H1 (cell line): ENCODE data around the gene MAPK4. TPM values are rescaled to one million over a fixed set of nuclear protein-coding genes. Genes with fewer than 3 reads are reported as not detected.
A peak's percentile ranks its signal among the peaks of the same experiment; 100 is the strongest.

Experiments used
- CTCF ChIA-PET: fragments of 300-600 bp; sonication (Branson Sonifier 250); formaldehyde crosslinking; loops from one replicate; lab custom pipeline; 2021; ENCODE audit not compliant: partially characterized antibody; lab: Charles Lee
- POLR2A ChIA-PET: fragments of 300-600 bp; sonication (Branson Sonifier 250); formaldehyde crosslinking; loops from one replicate; lab custom pipeline; 2021; ENCODE audit warnings: inconsistent platforms; ENCODE audit not compliant: partially characterized antibody; lab: Charles Lee
- DNase-seq, 2 experiments: peaks; one replicate each; pipeline versions ENCODE4 v3.0.0 to v3.0.0-alpha.2; 2010 to 2022; ENCODE audit warnings: low spot score in 2 of 2, low read depth in 1 of 2, mixed read lengths in 1 of 2
- FAIRE-seq: peaks from 2 replicates; lab custom pipeline; 2011; peaks lifted over from hg19 to GRCh38; lab: Jason Lieb, UNC
- H2AFZ ChIP-seq: 2 replicates; pipeline ENCODE4 v1.8.1; 2012; ENCODE audit warnings: low read length, inconsistent platforms
- H2AK5ac ChIP-seq: 2 replicates; pipeline ENCODE4 v1.6.1; 2013; ENCODE audit warnings: low read depth, low read length
- H2BK120ac ChIP-seq: replicated peaks from 2 replicates; pipeline ENCODE3; 2013; ENCODE audit warnings: low read depth, low read length, inconsistent platforms
- H2BK12ac ChIP-seq: 2 replicates; pipeline ENCODE4 v1.6.1; 2013; ENCODE audit warnings: low read depth, low read length
- H2BK15ac ChIP-seq: 2 replicates; pipeline ENCODE4 v1.6.1; 2013; ENCODE audit warnings: low read length
- H2BK20ac ChIP-seq: 2 replicates; pipeline ENCODE4 v1.6.1; 2013; ENCODE audit warnings: low read length
- H2BK5ac ChIP-seq: 2 replicates; pipeline ENCODE4 v1.6.1; 2013; ENCODE audit warnings: low read depth, low read length
- H3K14ac ChIP-seq: 2 replicates; pipeline ENCODE4 v1.6.1; 2013; ENCODE audit warnings: inconsistent platforms; ENCODE audit not compliant: insufficient read length
- H3K18ac ChIP-seq: 2 replicates; pipeline ENCODE4 v1.6.1; 2013; ENCODE audit warnings: low read length; ENCODE audit errors: extremely low read depth
- H3K23ac ChIP-seq: 2 replicates; pipeline ENCODE4 v1.6.1; 2013; ENCODE audit warnings: inconsistent platforms; ENCODE audit not compliant: insufficient read length
- H3K23me2 ChIP-seq: 2 replicates; pipeline ENCODE4 v1.6.1; 2013; ENCODE audit warnings: low read depth, low read length
- H3K27ac ChIP-seq: 2 replicates; pipeline ENCODE4 v1.6.1; 2011; ENCODE audit warnings: low read depth, low read length, inconsistent platforms
- H3K27me3 ChIP-seq, 4 experiments: replicated peaks in 1 of 4; 1 replicate in 1 of 4; 2 replicates in 3 of 4; pipeline versions ENCODE4 v1.6.1 to v1.8.1; 2011 to 2013; ENCODE audit warnings: low read length in 3 of 4, mild to moderate bottlenecking in 3 of 4, inconsistent platforms in 2 of 4, mixed read lengths in 2 of 4, moderate library complexity in 1 of 4; ENCODE audit not compliant: control insufficient read depth in 3 of 4, insufficient read depth in 3 of 4; ENCODE audit errors: extremely low read depth in 1 of 4
- H3K36me3 ChIP-seq, 4 experiments: 2 replicates each; pipeline versions ENCODE4 v1.6.1 to v1.8.1; 2011 to 2013; ENCODE audit warnings: mild to moderate bottlenecking in 4 of 4, low read length in 3 of 4, moderate library complexity in 2 of 4, control low read depth in 1 of 4, inconsistent platforms in 1 of 4; ENCODE audit not compliant: insufficient read depth in 4 of 4, control insufficient read depth in 2 of 4
- H3K4ac ChIP-seq: replicated peaks from 2 replicates; pipeline ENCODE3; 2013; ENCODE audit warnings: low read length, low read depth, mixed read lengths, inconsistent platforms; ENCODE audit not compliant: insufficient read length
- H3K4me1 ChIP-seq, 4 experiments: replicated peaks in 1 of 4; 1 replicate in 1 of 4; 2 replicates in 3 of 4; pipeline versions ENCODE4 v1.6.1 to v1.8.1; 2011 to 2013; ENCODE audit warnings: low read length in 3 of 4, inconsistent platforms in 2 of 4, mixed read lengths in 1 of 4; ENCODE audit not compliant: insufficient read depth in 4 of 4, control insufficient read depth in 3 of 4
- H3K4me2 ChIP-seq, 2 experiments: 2 replicates each; pipeline versions ENCODE4 v1.6.1 to v1.8.1; 2011 to 2013; ENCODE audit warnings: low read depth in 2 of 2, low read length in 2 of 2, control low read depth in 1 of 2, inconsistent platforms in 1 of 2, mild to moderate bottlenecking in 1 of 2; ENCODE audit not compliant: insufficient read depth in 1 of 2
- H3K4me3 ChIP-seq, 4 experiments: fragments of 200-600, 300-600 bp in 1 of 4; sonication (generic), shearing (Covaris generic), sonication (Bioruptor Twin) in 1 of 4; 2 replicates each; pipeline versions ENCODE4 v1.5.1 to v1.8.1; 2011 to 2016; ENCODE audit warnings: low read length in 4 of 4, low read depth in 3 of 4, control low read depth in 2 of 4, inconsistent platforms in 2 of 4, mild to moderate bottlenecking in 2 of 4, mixed read lengths in 1 of 4, moderate library complexity in 1 of 4; ENCODE audit not compliant: insufficient read depth in 2 of 4; ENCODE audit errors: extremely low read depth in 1 of 4
- H3K56ac ChIP-seq: replicated peaks from 2 replicates; pipeline ENCODE3; 2013; ENCODE audit warnings: low read depth, mild to moderate bottlenecking, mixed read lengths, low read length, inconsistent platforms; ENCODE audit not compliant: insufficient read length
- H3K79me1 ChIP-seq: 2 replicates; pipeline ENCODE4 v1.6.1; 2013; ENCODE audit warnings: low read depth, low read length, control low read depth
- H3K79me2 ChIP-seq, 2 experiments: 2 replicates each; pipeline versions ENCODE4 v1.6.1 to v1.8.1; 2012 to 2013; ENCODE audit warnings: low read length in 2 of 2, mild to moderate bottlenecking in 2 of 2, inconsistent platforms in 1 of 2; ENCODE audit not compliant: insufficient read depth in 2 of 2, control insufficient read depth in 1 of 2
- H3K9ac ChIP-seq, 4 experiments: replicated peaks in 1 of 4; 1 replicate in 1 of 4; 2 replicates in 3 of 4; pipeline versions ENCODE4 v1.6.1 to v1.8.1; 2011 to 2013; ENCODE audit warnings: low read depth in 3 of 4, low read length in 3 of 4, control low read depth in 2 of 4, mild to moderate bottlenecking in 2 of 4, moderate library complexity in 2 of 4, inconsistent platforms in 1 of 4; ENCODE audit errors: extremely low read depth in 1 of 4
- H3K9me3 ChIP-seq, 2 experiments: 2 replicates each; pipeline versions ENCODE4 v1.6.1 to v1.8.1; 2012 to 2013; ENCODE audit warnings: mild to moderate bottlenecking in 2 of 2, moderate library complexity in 2 of 2, control low read depth in 1 of 2, inconsistent platforms in 1 of 2, low read depth in 1 of 2, low read length in 1 of 2, mixed read lengths in 1 of 2; ENCODE audit not compliant: insufficient read depth in 2 of 2
- H4K20me1 ChIP-seq, 2 experiments: replicated peaks in 1 of 2; 2 replicates each; pipeline versions ENCODE3 to v1.8.1; 2011 to 2013; ENCODE audit warnings: inconsistent platforms in 2 of 2, low read length in 2 of 2, mild to moderate bottlenecking in 1 of 2; ENCODE audit not compliant: insufficient read depth in 2 of 2, control insufficient read depth in 1 of 2
- H4K5ac ChIP-seq: 2 replicates; pipeline ENCODE4 v1.6.1; 2013; ENCODE audit warnings: low read length, low read depth, mixed read lengths, inconsistent platforms; ENCODE audit not compliant: insufficient read length
- H4K8ac ChIP-seq: 2 replicates; pipeline ENCODE4 v1.8.0; 2013; ENCODE audit warnings: mild to moderate bottlenecking, moderate library complexity, low read length, inconsistent platforms; ENCODE audit not compliant: insufficient read depth; ENCODE audit errors: extremely low read depth
- H4K91ac ChIP-seq: replicated peaks from 2 replicates; pipeline ENCODE3; 2013; ENCODE audit warnings: low read length, mixed read lengths, inconsistent platforms; ENCODE audit not compliant: insufficient read length
- ASH2L ChIP-seq: fragments of 200-600, 300-600 bp; sonication (generic); IDR thresholded peaks from one replicate; pipeline ENCODE4 v1.7.1; 2017; ENCODE audit warnings: low read length
- EP300 ChIP-seq, 2 experiments: IDR thresholded peaks; 1 replicate in 1 of 2; 2 replicates in 1 of 2; pipeline ENCODE4 v1.6.1; 2011 to 2012; ENCODE audit warnings: low read depth in 2 of 2, low read length in 2 of 2, mild to moderate bottlenecking in 2 of 2, borderline replicate concordance in 1 of 2, inconsistent platforms in 1 of 2, moderate library complexity in 1 of 2
- EZH2 ChIP-seq: fragments of 200-600 bp; sonication (generic); IDR thresholded peaks from 2 replicates; pipeline ENCODE4 v1.7.1; 2012; ENCODE audit warnings: low read depth, mild to moderate bottlenecking, moderate library complexity, low read length, inconsistent platforms; ENCODE audit not compliant: severe bottlenecking
- KDM4A ChIP-seq: IDR thresholded peaks from one replicate; pipeline ENCODE4 v1.7.1; 2012; ENCODE audit warnings: low read depth, mild to moderate bottlenecking, moderate library complexity, low read length, inconsistent platforms; ENCODE audit not compliant: severe bottlenecking
- RBBP5 ChIP-seq: IDR thresholded peaks from 2 replicates; pipeline ENCODE4 v1.7.1; 2012; ENCODE audit warnings: low read depth, mild to moderate bottlenecking, inconsistent platforms, low read length, moderate library complexity, borderline replicate concordance
- SUZ12 ChIP-seq: fragments of 200-600 bp; sonication (generic); IDR thresholded peaks from 2 replicates; pipeline ENCODE4 v1.6.1; 2012; ENCODE audit warnings: mild to moderate bottlenecking, inconsistent platforms, low read length, moderate library complexity, mixed read lengths
- TAF1 ChIP-seq: IDR thresholded peaks from 2 replicates; pipeline ENCODE4 v1.6.1; 2011; ENCODE audit warnings: mild to moderate bottlenecking, low read depth, low read length
- WGBS, 2 experiments: shearing (Covaris generic) in 1 of 2; methylation state at CpG; one replicate each; pipeline versions ENCODE4 v1.1.6 to v1.1.7; 2013 to 2015; ENCODE audit warnings: low lambda C conversion rate in 2 of 2, mixed read lengths in 2 of 2, inconsistent platforms in 1 of 2, low coverage in 1 of 2, missing lambda C conversion rate in 1 of 2; ENCODE audit not compliant: insufficient replicate concordance in 2 of 2, insufficient coverage in 1 of 2, insufficient read length in 1 of 2; ENCODE audit errors: extremely low coverage in 1 of 2, missing lambda C conversion rate in 1 of 2; 5-methylcytosine and 5-hydroxymethylcytosine counted together
- polyA plus RNA-seq, 7 experiments: library from polyadenylated mRNA; depleted of rRNA in 3 of 7; stranded (reverse) in 5 of 7; unstranded in 2 of 7; fragments of >200 nt in 5 of 7; fragments of 200-250 nt in 2 of 7; gene quantifications; 1 replicate in 5 of 7; 2 replicates in 1 of 7; 4 replicates in 1 of 7; pipeline versions ENCODE4 v1.2.1 to v1.2.3, GENCODE V29; 2011 to 2013; ENCODE audit warnings: missing spikeins in 2 of 7, mixed read lengths in 2 of 7
- total RNA-seq: library from RNA; stranded (reverse); fragmentation: NEBNext Ultra II Directional; extraction: Animal tissue kit (Norgen Biotek cat#: 25700); gene quantifications from 2 replicates; pipeline ENCODE4 v1.2.1, GENCODE V29; 2021

Gene MAPK4
- total and polyA plus RNA-seq, 2 of the 8 experiments (the other 6 are each of a cell fraction or from before 2014, with no cell fraction given) = 3.2 to 3.7 TPM

- 7% methylated on average over 42 of the region's 49 CpGs; no CpG with 5 or more reads in 1 of the 2 experiments for WGBS, 2 experiments
- H2BK5ac ChIP-seq = no peak overlapping the region
- ChIA-PET CTCF (interaction anchor here (0.7 to 1.5 kb wide), 5 partner anchors 9 to 26 kb away, joined by 3 to 5 read pairs (median 3); no protein-coding TSS in a partner anchor), POLR2A (interaction anchor here (1.2 kb wide), 1 partner anchor 27 kb away, joined by 3 read pairs; no protein-coding TSS in a partner anchor)
- no peak overlapping the region for H3K23ac ChIP-seq
- H3K9ac ChIP-seq = peak overlapping the region in 3 of 4 experiments; percentile 16 to 66 (median 51); a peak in 3 of 7 replicates
- no peak overlapping the region for H2BK120ac ChIP-seq
- H4K20me1 ChIP-seq = no peaks in the 10 kb centered on the region
- H3K36me3 ChIP-seq = no peaks in the 10 kb centered on the region
- DNase-seq (peak in 1 of 2 experiments; percentile 73), FAIRE-seq (no peak)
- H2AK5ac ChIP-seq = no peak overlapping the region
- TF ChIP-seq EP300 (IDR thresholded peaks at IDR 0.05; ENCODE audit: borderline replicate concordance in 1 of 2, low read depth in 2 of 2, low read length in 2 of 2) (no peak), ASH2L (no peak), KDM4A (peak; percentile 86), RBBP5 (0 out of 2 replicates have a peak, but pooled peaks have one; percentile 25), TAF1 (0 out of 2 replicates have a peak, but pooled peaks have one; percentile 19), SUZ12 (peak; percentile 82), EZH2 (peak; percentile 66)
- no peak overlapping the region for H2BK20ac ChIP-seq
- H3K4me3 ChIP-seq = peak overlapping the region; percentile 66 to 95 (median 69)
- H3K56ac ChIP-seq = no peak overlapping the region
- no peak overlapping the region for H3K18ac ChIP-seq
- H3K14ac ChIP-seq = no peak overlapping the region
- H3K79me1 ChIP-seq = no peaks in the 10 kb centered on the region
- no peak overlapping the region for H3K27ac ChIP-seq
- no peak overlapping the region for H3K4ac ChIP-seq
- H3K9me3 ChIP-seq = no peaks in the 10 kb centered on the region
- H4K91ac ChIP-seq = no peak overlapping the region
- H3K23me2 ChIP-seq = peaks cover 15% of the 10 kb centered on the region; the same call in 1 of the 2 replicates
- H2BK12ac ChIP-seq = no peak overlapping the region
- peak overlapping the region; percentile 81 to 91 for H3K4me2 ChIP-seq
- no peak overlapping the region for H2BK15ac ChIP-seq
- no peak overlapping the region; the same call in 1 of the 2 replicates for H4K8ac ChIP-seq
- no peak overlapping the region for H4K5ac ChIP-seq
- no peak overlapping the region for H2AFZ ChIP-seq
- no peaks in the 10 kb centered on the region for H3K79me2 ChIP-seq
- H3K27me3 ChIP-seq = peaks cover 5 to 43% (median 41%) of the 10 kb centered on the region in 4 experiments
- H3K4me1 ChIP-seq = peaks cover 0 to 7% (median 4%) of the 10 kb centered on the region in 4 experiments; a peak in 4 of 7 replicates
Observed at GRCh38 chr18:50560681-50561629, 1.1 kb downstream of the MAPK4 start.
